GM23338 (cell line): ENCODE data around the gene FAM120A. TPM values are rescaled to one million over a fixed set of nuclear protein-coding genes. Genes with fewer than 3 reads are reported as not detected.

ENCODE experiments used
- ATAC-seq: fragments of 200-7000 bp; cut with Tn5 transposase; 3 replicates; pipeline ENCODE4 v1.9.1; 2020
- DNase-seq: peaks from one replicate; pipeline ENCODE4 v3.0.0-alpha.2; 2015; ENCODE audit warnings: low spot score
- H2AFZ ChIP-seq: fragments of 200-600 bp; sonication (generic); 2 replicates; pipeline ENCODE4 v1.8.0; 2016; ENCODE audit warnings: antibody characterized with exemption, mild to moderate bottlenecking, moderate library complexity
- H3F3A ChIP-seq: fragments of 200-600 bp; sonication (generic); replicated peaks from 2 replicates; pipeline ENCODE4 v1.8.0; 2017; ENCODE audit warnings: antibody characterized with exemption, mixed run types, low read depth
- H3K27ac ChIP-seq: fragments of 200-600 bp; sonication (generic); 2 replicates; pipeline ENCODE4 v1.6.1; 2016; ENCODE audit warnings: low read depth
- H3K27me3 ChIP-seq: fragments of 200-600 bp; sonication (generic); 2 replicates; pipeline ENCODE4 v1.8.0; 2016; ENCODE audit warnings: mild to moderate bottlenecking, mixed run types, moderate library complexity; ENCODE audit not compliant: insufficient read depth
- H3K36me3 ChIP-seq: fragments of 200-600 bp; sonication (generic); 2 replicates; pipeline ENCODE4 v1.8.0; 2016; ENCODE audit warnings: mild to moderate bottlenecking; ENCODE audit not compliant: insufficient read depth
- H3K4me1 ChIP-seq: fragments of 200-600 bp; sonication (generic); 2 replicates; pipeline ENCODE4 v1.8.0; 2016; ENCODE audit warnings: mild to moderate bottlenecking, moderate library complexity; ENCODE audit not compliant: insufficient read depth
- H3K4me2 ChIP-seq: fragments of 200-600 bp; sonication (generic); 2 replicates; pipeline ENCODE4 v1.7.1; 2017; ENCODE audit warnings: mixed run types
- H3K4me3 ChIP-seq: fragments of 200-600 bp; sonication (generic); 2 replicates; pipeline ENCODE4 v1.6.1; 2016; ENCODE audit warnings: mixed run types
- H3K79me2 ChIP-seq: fragments of 200-600 bp; sonication (generic); replicated peaks from 2 replicates; pipeline ENCODE4 v1.8.0; 2017; ENCODE audit warnings: mild to moderate bottlenecking; ENCODE audit not compliant: insufficient read depth
- H3K9me2 ChIP-seq: fragments of 200-600 bp; sonication (generic); 2 replicates; pipeline ENCODE4 v1.8.0; 2017; ENCODE audit not compliant: insufficient read depth
- H4K20me1 ChIP-seq: fragments of 200-600 bp; sonication (generic); replicated peaks from 2 replicates; pipeline ENCODE4 v1.8.0; 2017; ENCODE audit warnings: mild to moderate bottlenecking; ENCODE audit not compliant: insufficient read depth
- H3K27ac Mint-ChIP-seq: 2 replicates; pipeline ENCODE4 v1.8.0; 2020; ENCODE audit warnings: inconsistent platforms, mild to moderate bottlenecking, moderate library complexity, mixed read lengths
- H3K27me3 Mint-ChIP-seq: 3 replicates; pipeline ENCODE4 v1.8.0; 2022; ENCODE audit warnings: low read depth, mild to moderate bottlenecking, moderate library complexity, mixed read lengths, inconsistent platforms; ENCODE audit not compliant: insufficient read depth, poor library complexity
- H3K36me3 Mint-ChIP-seq: 3 replicates; pipeline ENCODE4 v1.8.0; 2021; ENCODE audit warnings: low read depth, mild to moderate bottlenecking, inconsistent platforms, moderate library complexity, mixed read lengths
- H3K4me1 Mint-ChIP-seq: 3 replicates; pipeline ENCODE4 v1.8.0; 2020; ENCODE audit warnings: mild to moderate bottlenecking, inconsistent platforms, mixed read lengths
- H3K4me3 Mint-ChIP-seq: 3 replicates; pipeline ENCODE4 v1.8.0; 2021; ENCODE audit warnings: moderate library complexity, mild to moderate bottlenecking, inconsistent platforms, mixed read lengths
- H3K9me3 Mint-ChIP-seq: 3 replicates; pipeline ENCODE4 v1.8.0; 2020; ENCODE audit warnings: moderate library complexity, mild to moderate bottlenecking, inconsistent platforms, mixed read lengths
- CREB1 ChIP-seq: fragments of 250-450 bp; sonication (Bioruptor Pico); IDR thresholded peaks from 2 replicates; pipeline ENCODE4 v1.5.0; 2020; ENCODE audit warnings: low read depth, mild to moderate bottlenecking, moderate library complexity
- CTCF ChIP-seq, 2 experiments: fragments of 200-600 bp in 1 of 2; sonication (generic) in 1 of 2; conservative IDR thresholded peaks; 2 replicates each; pipeline versions ENCODE4 v1.5.1 to v1.6.1; 2016 to 2017; ENCODE audit warnings: antibody characterized with exemption in 2 of 2, low read depth in 2 of 2, mild to moderate bottlenecking in 2 of 2, moderate library complexity in 1 of 2
- ETS1 ChIP-seq: IDR thresholded peaks from 2 replicates; pipeline ENCODE4 v1.6.1; 2016; ENCODE audit warnings: antibody characterized with exemption
- EZH2 ChIP-seq: fragments of 200-600 bp; sonication (generic); IDR thresholded peaks from one replicate; pipeline ENCODE4 v1.8.0; 2017; ENCODE audit warnings: antibody characterized with exemption, mild to moderate bottlenecking, low read depth; ENCODE audit not compliant: unreplicated experiment
- EZH2phosphoT487 ChIP-seq: fragments of 200-600 bp; sonication (generic); IDR thresholded peaks from one replicate; pipeline ENCODE4 v1.8.1; 2018; ENCODE audit warnings: antibody characterized with exemption; ENCODE audit not compliant: unreplicated experiment
- JUNB ChIP-seq: IDR thresholded peaks from one replicate; pipeline ENCODE4 v1.6.1; 2016; ENCODE audit warnings: antibody characterized with exemption; ENCODE audit not compliant: unreplicated experiment
- NANOG ChIP-seq: IDR thresholded peaks from 2 replicates; pipeline ENCODE4 v1.6.1; 2016; ENCODE audit warnings: antibody characterized with exemption, borderline replicate concordance
- POLR2AphosphoS5 ChIP-seq: IDR thresholded peaks from 2 replicates; pipeline ENCODE4 v1.6.1; 2016; ENCODE audit warnings: antibody characterized with exemption, low read depth
- REST ChIP-seq: IDR thresholded peaks from one replicate; pipeline ENCODE4 v1.6.1; 2018; ENCODE audit warnings: antibody characterized with exemption; ENCODE audit not compliant: unreplicated experiment
- STAT1 ChIP-seq: IDR thresholded peaks from one replicate; pipeline ENCODE4 v1.6.1; 2016; ENCODE audit warnings: antibody characterized with exemption; ENCODE audit not compliant: unreplicated experiment
- ZNF114 ChIP-seq: fragments of 250-450 bp; sonication (Bioruptor Pico); IDR thresholded peaks from 2 replicates; pipeline ENCODE4 v1.5.0; 2020; ENCODE audit warnings: mild to moderate bottlenecking, moderate library complexity
- ZNF331 ChIP-seq: fragments of 250-450 bp; sonication (Bioruptor Pico); IDR thresholded peaks from 2 replicates; pipeline ENCODE4 v1.5.0; 2020; ENCODE audit warnings: low read depth, mild to moderate bottlenecking, moderate library complexity
- ZNF462 ChIP-seq: fragments of 250-450 bp; sonication (Bioruptor Pico); IDR thresholded peaks from 2 replicates; pipeline ENCODE4 v1.5.0; 2020; ENCODE audit warnings: mild to moderate bottlenecking, moderate library complexity
- polyA plus RNA-seq: library from polyadenylated mRNA; unstranded; fragments of >200 nt; fragmentation: Nextera tagmentation; extraction: Ambion mirVana; gene quantifications from 2 replicates; pipeline ENCODE4 v1.2.1, GENCODE V29; 2016
- total RNA-seq: library from RNA; depleted of rRNA; stranded (reverse); fragments of >200 nt; shearing (Covaris generic); gene quantifications from 2 replicates; pipeline ENCODE4 v1.2.3, GENCODE V29; 2014

FAM120A gene
- total and polyA plus RNA-seq, 2 experiments from 2014 or later, result 28.2 to 52.5 TPM

- no peak overlapping the region for H3K4me2 ChIP-seq
- H3K4me1 ChIP-seq, result no peaks in the 10 kb centered on the region
- ATAC-seq, result no peak
- H3K36me3 ChIP-seq, result no peaks in the 10 kb centered on the region
- H3K27ac ChIP-seq, result no peak overlapping the region
- Mint-ChIP-seq H3K27ac (no peak overlapping the region), H3K4me1 (no peaks in the 10 kb centered on the region; the same call in 2 of the 3 replicates), H3K9me3 (peaks cover 18% of the 10 kb centered on the region; the same call in 2 of the 3 replicates), H3K36me3 (peaks cover 24% of the 10 kb centered on the region; the same call in 2 of the 3 replicates), H3K4me3 (no peak overlapping the region), H3K27me3 (no peaks in the 10 kb centered on the region)
- H3F3A ChIP-seq, result no peaks in the 10 kb centered on the region
- H3K79me2 ChIP-seq, result peaks cover 36% of the 10 kb centered on the region
- no peak for DNase-seq
- 0 out of 2 replicates have a peak, but pooled peaks cover 4% of the 10 kb centered on the region for H4K20me1 ChIP-seq
- no peaks in the 10 kb centered on the region for H3K27me3 ChIP-seq
- TF ChIP-seq NANOG (no peak), JUNB (no peak), EZH2 (no peak), ZNF114 (no peak), REST (no peak), CREB1 (CRISPR knock-in tag) (no peak), EZH2phosphoT487 (no peak), CTCF (conservative IDR thresholded peaks at IDR 0.05; ENCODE audit: low read depth in 2 of 2) (no peak), ETS1 (no peak), ZNF462 (no peak), POLR2AphosphoS5 (no peak), STAT1 (no peak), ZNF331 (no peak)
- no peak overlapping the region for H3K4me3 ChIP-seq
- no peak overlapping the region for H2AFZ ChIP-seq
- H3K9me2 ChIP-seq, result peaks cover 10% of the 10 kb centered on the region; the same call in 1 of the 2 replicates
Observed at GRCh38 chr9:93610206-93610605, 158.7 kb downstream of the FAM120A start.
